SU-DHL-6 (cell line): Measurements from ENCODE around the gene CFAP251.

Experiments
- H2AFZ ChIP-seq: fragments of 200-600 bp; sonication (generic); 2 replicates; pipeline ENCODE4 v1.6.1; 2014; ENCODE audit warnings: low read depth, mild to moderate bottlenecking, moderate library complexity, mixed read lengths, antibody characterized with exemption, low read length; ENCODE audit not compliant: severe bottlenecking
- H3F3A ChIP-seq: fragments of 200-600 bp; shearing (Covaris generic); 2 replicates; pipeline ENCODE4 v1.6.0; 2016; ENCODE audit warnings: antibody characterized with exemption, mild to moderate bottlenecking; ENCODE audit not compliant: insufficient read depth
- H3K27ac ChIP-seq: fragments of 200-600 bp; sonication (generic); 2 replicates; pipeline ENCODE4 v1.5.1; 2016; ENCODE audit warnings: low read depth, mild to moderate bottlenecking, low read length, moderate library complexity, mixed read lengths
- H3K27me3 ChIP-seq: fragments of 200-600 bp; sonication (generic), shearing (Covaris generic); 2 replicates; pipeline ENCODE4 v1.6.0; 2014; ENCODE audit warnings: mild to moderate bottlenecking, low read length
- H3K36me3 ChIP-seq: fragments of 200-600 bp; sonication (generic); 2 replicates; pipeline ENCODE4 v1.6.1; 2014; ENCODE audit warnings: mild to moderate bottlenecking, low read length, mixed read lengths
- H3K4me2 ChIP-seq: fragments of 300-600, 200-600 bp; shearing (Covaris generic), sonication (generic); 2 replicates; pipeline ENCODE4 v1.6.0; 2014; ENCODE audit warnings: low read length, low read depth, mild to moderate bottlenecking; ENCODE audit not compliant: poor library complexity, severe bottlenecking
- H3K4me3 ChIP-seq: fragments of 200-600 bp; sonication (generic); 2 replicates; pipeline ENCODE4 v1.5.1; 2014; ENCODE audit warnings: antibody characterized with exemption, low read length, mild to moderate bottlenecking, mixed read lengths; ENCODE audit not compliant: insufficient read depth, poor library complexity, severe bottlenecking
- H3K79me2 ChIP-seq: fragments of 200-600 bp; sonication (generic); 2 replicates; pipeline ENCODE4 v1.6.1; 2014; ENCODE audit warnings: mild to moderate bottlenecking, low read length, moderate library complexity; ENCODE audit not compliant: insufficient read depth
- H3K9ac ChIP-seq: fragments of 200-600 bp; sonication (generic); 2 replicates; pipeline ENCODE4 v1.7.0; 2014; ENCODE audit warnings: mild to moderate bottlenecking, low read length
- H3K9me2 ChIP-seq: fragments of 200-600 bp; sonication (generic); replicated peaks from 2 replicates; pipeline ENCODE4 v1.6.1; 2014; ENCODE audit warnings: low read length; ENCODE audit not compliant: insufficient read depth
- H3K9me3 ChIP-seq: fragments of 200-600 bp; sonication (generic); 2 replicates; pipeline ENCODE4 v1.6.1; 2014; ENCODE audit warnings: low read length, mixed read lengths; ENCODE audit not compliant: insufficient read depth
- H4K20me1 ChIP-seq: fragments of 200-600 bp; sonication (generic); 2 replicates; pipeline ENCODE4 v1.6.1; 2014; ENCODE audit warnings: low read depth, mild to moderate bottlenecking, antibody characterized with exemption, low read length, moderate library complexity, mixed read lengths
- CTCF ChIP-seq: fragments of 200-600 bp; sonication (generic); IDR thresholded peaks from one replicate; pipeline ENCODE4 v1.5.1; 2017; ENCODE audit warnings: antibody characterized with exemption, mild to moderate bottlenecking, low read length, moderate library complexity; ENCODE audit not compliant: insufficient read depth, poor library complexity, severe bottlenecking
- EZH2phosphoT487 ChIP-seq: fragments of 200-600 bp; sonication (generic), shearing (Covaris generic); conservative IDR thresholded peaks from 2 replicates; pipeline ENCODE4 v1.6.1; 2018; ENCODE audit warnings: mild to moderate bottlenecking, antibody characterized with exemption, low read length, moderate library complexity, mixed read lengths

Gene CFAP251

GRCh38 chr12:122028165-122028904, 109.9 kb downstream of the CFAP251 start:
- Histone ChIP-seq H4K20me1 (no peaks in the 10 kb centered on the region; the same call in 1 of the 2 replicates), H3K4me2 (peak overlapping the region; percentile 99), H3K9ac (peak overlapping the region; percentile 68), H2AFZ (no peak overlapping the region), H3K9me2 (no peaks in the 10 kb centered on the region), H3K79me2 (peaks cover 98% of the 10 kb centered on the region), H3F3A (peaks cover 82% of the 10 kb centered on the region), H3K4me3 (peak overlapping the region; percentile 28), H3K36me3 (peaks cover 12% of the 10 kb centered on the region), H3K9me3 (no peaks in the 10 kb centered on the region), H3K27ac (peak overlapping the region; percentile 100), H3K27me3 (no peaks in the 10 kb centered on the region)
- no peak for TF ChIP-seq CTCF
- TF ChIP-seq EZH2phosphoT487, result no peak

DNA sequence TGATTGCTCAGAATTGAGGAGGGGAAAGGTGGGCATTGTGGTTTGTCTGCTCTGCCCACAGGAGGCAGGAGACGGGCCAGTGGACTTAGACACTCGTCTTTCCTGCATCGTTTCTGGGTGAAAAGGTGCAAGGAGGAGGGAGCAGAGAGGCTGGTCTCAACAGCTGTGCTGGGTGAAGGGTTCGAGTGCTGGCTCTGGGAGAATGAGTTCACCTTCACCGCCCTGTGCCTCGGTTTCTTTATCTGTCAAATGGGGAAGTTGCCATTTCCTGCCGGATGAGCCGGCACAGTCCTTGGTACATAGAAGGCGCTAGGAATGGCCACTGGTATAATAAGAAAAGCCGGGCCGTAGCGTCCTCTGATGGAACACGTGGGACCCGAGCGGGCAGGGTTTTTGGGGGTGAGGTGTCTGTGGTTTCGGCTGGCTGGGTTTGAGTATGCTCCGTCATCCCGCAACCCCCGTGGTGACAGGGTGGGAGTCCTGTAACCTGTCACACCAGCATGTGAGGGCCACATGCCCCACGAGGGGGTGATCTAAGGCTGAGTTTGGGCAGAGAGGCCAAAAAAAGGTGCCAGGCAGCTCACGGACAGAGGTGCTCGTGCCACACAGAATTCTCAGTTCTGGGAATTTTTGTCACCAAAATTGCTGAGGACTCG, 110.6 kb downstream of the CFAP251 start:
- H3K79me2 ChIP-seq, result peaks cover 97% of the 10 kb centered on the region
- peak overlapping the region; percentile 100 for H3K27ac ChIP-seq
- H3K9me3 ChIP-seq, result no peaks in the 10 kb centered on the region
- H4K20me1 ChIP-seq, result peaks cover 4% of the 10 kb centered on the region; the same call in 1 of the 2 replicates
- TF ChIP-seq EZH2phosphoT487 (no peak), CTCF (no peak)
- peaks cover 14% of the 10 kb centered on the region for H3K36me3 ChIP-seq
- H3K4me2 ChIP-seq, result peak overlapping the region; percentile 99
- peak overlapping the region; percentile 68 for H3K9ac ChIP-seq
- H3F3A ChIP-seq, result peaks cover 75% of the 10 kb centered on the region
- no peaks in the 10 kb centered on the region for H3K27me3 ChIP-seq
- H2AFZ ChIP-seq, result no peak overlapping the region
- no peaks in the 10 kb centered on the region for H3K9me2 ChIP-seq
- H3K4me3 ChIP-seq, result peak overlapping the region; percentile 28

DNA sequence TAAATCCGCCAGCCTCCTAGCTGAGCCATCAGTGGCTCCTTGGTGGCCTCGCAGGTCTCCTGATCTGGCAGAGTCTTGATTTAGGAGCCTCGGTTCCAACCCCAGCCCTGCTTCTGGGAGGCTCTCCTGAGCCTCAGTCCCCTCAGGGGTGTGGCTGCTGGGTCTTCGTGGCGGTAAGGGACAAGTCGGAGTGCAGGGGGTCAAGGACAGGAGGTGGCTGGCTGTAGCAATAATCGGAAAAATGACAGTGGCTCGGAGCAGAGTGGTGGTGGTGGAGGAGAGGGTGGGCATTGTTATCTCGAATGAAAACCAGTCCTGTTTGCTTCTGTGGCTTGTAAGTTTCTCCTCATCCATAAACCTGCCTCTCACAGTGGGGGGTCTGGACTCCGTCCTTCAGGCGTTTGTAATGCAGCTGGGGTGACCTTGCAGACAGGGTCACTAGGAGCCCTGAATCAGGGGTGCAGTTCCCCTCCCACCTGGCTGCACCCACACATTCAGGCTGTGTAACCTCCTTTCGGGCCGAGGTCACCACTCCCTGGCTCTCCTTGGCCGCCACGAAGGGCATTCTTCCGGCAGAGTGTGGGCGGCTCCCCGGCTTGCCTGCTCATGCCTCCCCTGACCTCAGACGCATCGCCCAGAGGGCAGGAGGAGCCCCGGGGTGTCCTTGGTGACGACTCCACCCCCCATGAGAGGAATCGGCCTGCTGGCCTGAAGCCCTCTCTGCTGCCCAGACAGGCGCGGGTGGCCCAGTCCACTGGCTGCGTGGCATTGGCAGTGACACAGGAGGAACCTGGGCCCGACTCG, 111.4 kb downstream of the CFAP251 start:
- Histone ChIP-seq H3K36me3 (peaks cover 18% of the 10 kb centered on the region), H3K4me2 (peak overlapping the region; percentile 99), H3F3A (peaks cover 67% of the 10 kb centered on the region), H3K27ac (peak overlapping the region; percentile 100), H3K27me3 (no peaks in the 10 kb centered on the region), H2AFZ (no peak overlapping the region), H3K4me3 (peak overlapping the region; percentile 24), H3K9me3 (no peaks in the 10 kb centered on the region), H3K9me2 (no peaks in the 10 kb centered on the region), H3K9ac (peak overlapping the region; percentile 68), H4K20me1 (peaks cover 4% of the 10 kb centered on the region; the same call in 1 of the 2 replicates), H3K79me2 (peaks cover 97% of the 10 kb centered on the region)
- TF ChIP-seq EZH2phosphoT487, result no peak
- no peak for TF ChIP-seq CTCF
